HEK293T (cell line): ENCODE measurements around the gene SLC30A9.

ENCODE experiments used
- BHLHE40 ChIP-seq: fragments of 450-650 bp; IDR thresholded peaks from 2 replicates; pipeline ENCODE4 v1.6.1; 2016; ENCODE audit warnings: mild to moderate bottlenecking, moderate library complexity, borderline replicate concordance
- CTBP1 ChIP-seq: fragments of 450-650 bp; IDR thresholded peaks from 2 replicates; pipeline ENCODE4 v1.6.1; 2016; ENCODE audit warnings: borderline replicate concordance
- ELF4 ChIP-seq: fragments of 450-650 bp; IDR thresholded peaks from 2 replicates; pipeline ENCODE4 v1.6.1; 2017; ENCODE audit warnings: antibody characterized with exemption
- FOXK2 ChIP-seq: fragments of 450-650 bp; IDR thresholded peaks from 2 replicates; pipeline ENCODE4 v1.6.1; 2016; ENCODE audit warnings: mild to moderate bottlenecking
- LEF1 ChIP-seq: fragments of 450-650 bp; IDR thresholded peaks from 2 replicates; pipeline ENCODE4 v1.6.1; 2017; ENCODE audit warnings: mild to moderate bottlenecking, borderline replicate concordance
- PKNOX1 ChIP-seq: fragments of 450-650 bp; IDR thresholded peaks from 2 replicates; pipeline ENCODE4 v1.6.1; 2016
- SP1 ChIP-seq: fragments of 450-650 bp; IDR thresholded peaks from 2 replicates; pipeline ENCODE4 v1.6.1; 2017
- ZNF384 ChIP-seq: fragments of 450-650 bp; IDR thresholded peaks from 2 replicates; pipeline ENCODE4 v1.6.1; 2016

GRCh38 chr4:42008011-42008786 is 17.9 kb downstream of the SLC30A9 start:
- TF ChIP-seq SP1 (no peak), CTBP1 (no peak), BHLHE40 (no peak), FOXK2 (no peak), ZNF384 (no peak), ELF4 (no peak), PKNOX1 (no peak), LEF1 (no peak)
